Ascending aorta (tissue), 2 donors: ENCODE data around the gene CCDC107. TPM values are rescaled to one million over a fixed set of nuclear protein-coding genes. Genes with fewer than 3 reads are reported as not detected.
A peak's percentile ranks its signal among the peaks of the same experiment; 100 is the strongest.

Experiments
- DNase-seq, 2 donors: peaks; one replicate each; pipeline ENCODE4 v3.0.0-alpha.2; 2019; ENCODE audit warnings: low spot score in 2 of 2
- H3K27ac ChIP-seq, 2 donors: fragments of 200-600 bp; sonication (generic); one replicate each; pipeline ENCODE4 v1.5.1; 2016 to 2017; ENCODE audit warnings: mild to moderate bottlenecking in 1 of 2
- H3K27me3 ChIP-seq: fragments of 200-600 bp; sonication (generic); one replicate; pipeline ENCODE4 v1.5.1; 2017
- H3K36me3 ChIP-seq, 2 donors: fragments of 200-600 bp; sonication (generic); one replicate each; pipeline ENCODE4 v1.5.1; 2016
- H3K4me1 ChIP-seq, 2 donors: fragments of 200-600 bp; sonication (generic); one replicate each; pipeline ENCODE4 v1.5.1; 2016 to 2017; ENCODE audit warnings: mild to moderate bottlenecking in 1 of 2
- H3K4me3 ChIP-seq, 2 donors: fragments of 200-600 bp; sonication (generic); one replicate each; pipeline ENCODE4 v1.5.1; 2016 to 2017; ENCODE audit warnings: mild to moderate bottlenecking in 1 of 2
- H3K9me3 ChIP-seq, 2 donors: fragments of 200-600 bp; sonication (generic); one replicate each; pipeline ENCODE4 v1.5.1; 2016
- CTCF ChIP-seq, 3 experiments: fragments of 200-600 bp in 2 of 3; fragments of 450-650 bp in 1 of 3; sonication (generic) in 2 of 3; IDR thresholded peaks; one replicate each; pipeline ENCODE4 v1.5.1; 2016 to 2019; ENCODE audit warnings: antibody characterized with exemption in 3 of 3, mild to moderate bottlenecking in 1 of 3, moderate library complexity in 1 of 3
- intact Hi-C: fragments of 100-400 bp; cut with DNase I; formaldehyde crosslinking; loops from one replicate; pipeline ENCODE4 v1.15.1; 2023
- total RNA-seq: library from RNA; depleted of rRNA; stranded (reverse); fragments of >200 nt; gene quantifications from one replicate; pipeline ENCODE4 v1.1.0, GENCODE V29; 2016

Gene CCDC107
- total RNA-seq, 1 donor from 2014 or later: 67.6 TPM

GRCh38 chr9:35706951-35707350, 48.9 kb downstream of the CCDC107 start:
- no peak for TF ChIP-seq CTCF (IDR thresholded peaks at IDR 0.05)
- Histone ChIP-seq H3K36me3 (peaks cover 98% of the 10 kb centered on the region in 2 donors), H3K27ac (peak overlapping the region; percentile 61), H3K4me1 (no peaks in the 10 kb centered on the region), H3K4me3 (no peak overlapping the region), H3K27me3 (no peaks in the 10 kb centered on the region), H3K9me3 (no peaks in the 10 kb centered on the region)
- no peak for DNase-seq
- intact Hi-C loops: no loop called here

- no peaks in the 10 kb centered on the region for H3K9me3 ChIP-seq
- H3K4me3 ChIP-seq: no peak overlapping the region
- intact Hi-C loops: no loop called here
- no peak for DNase-seq
- H3K4me1 ChIP-seq: no peaks in the 10 kb centered on the region
- peak overlapping the region in 1 of 2 donors; percentile 61 for H3K27ac ChIP-seq
- no peak for TF ChIP-seq CTCF (IDR thresholded peaks at IDR 0.05)
- peaks cover 98% of the 10 kb centered on the region in 2 donors for H3K36me3 ChIP-seq
- no peaks in the 10 kb centered on the region for H3K27me3 ChIP-seq
Observed at GRCh38 chr9:35708146-35708545, 50.1 kb downstream of the CCDC107 start.

GRCh38 chr9:35710818-35711500, 52.9 kb downstream of the CCDC107 start:
- TF ChIP-seq CTCF (IDR thresholded peaks at IDR 0.05): no peak
- Histone ChIP-seq H3K4me1 (no peaks in the 10 kb centered on the region), H3K4me3 (no peak overlapping the region), H3K27me3 (no peaks in the 10 kb centered on the region), H3K9me3 (no peaks in the 10 kb centered on the region), H3K36me3 (peaks cover 98% of the 10 kb centered on the region in 2 donors), H3K27ac (peak overlapping the region; percentile 17 to 40)
- no peak for DNase-seq
- intact Hi-C loops: no loop called here

Other genes with a start within 250 kb of the CCDC107 start
- gene RUSC2, start 168.2 kb upstream of the CCDC107 start, total RNA-seq: 116 TPM
- 70.2 TPM for gene TESK1, start 53.0 kb upstream of the CCDC107 start, total RNA-seq
- not detected for gene CD72, start 39.9 kb upstream of the CCDC107 start, total RNA-seq
- gene SIT1, start 7.4 kb upstream of the CCDC107 start, total RNA-seq: not detected
- 17,070 TPM for gene RMRP, start 273 bp upstream of the CCDC107 start, total RNA-seq
- gene ARHGEF39, start 6.9 kb downstream of the CCDC107 start, total RNA-seq: 1.1 TPM
- gene CA9, start 15.6 kb downstream of the CCDC107 start, total RNA-seq: 3.9 TPM
- 1,923 TPM for gene TPM2, start 31.6 kb downstream of the CCDC107 start, total RNA-seq
- gene TLN1, start 73.9 kb downstream of the CCDC107 start, total RNA-seq: 735 TPM
- gene CREB3, start 74.4 kb downstream of the CCDC107 start, total RNA-seq: 48.3 TPM
- gene GBA2, start 90.9 kb downstream of the CCDC107 start, total RNA-seq: 40.7 TPM
- 24.8 TPM for gene RGP1, start 91.0 kb downstream of the CCDC107 start, total RNA-seq
- gene MSMP, start 96.0 kb downstream of the CCDC107 start, total RNA-seq: not detected
- gene NPR2, start 133.3 kb downstream of the CCDC107 start, total RNA-seq: 7.3 TPM
- not detected for gene SPAG8, start 154.0 kb downstream of the CCDC107 start, total RNA-seq
- gene HINT2, start 156.8 kb downstream of the CCDC107 start, total RNA-seq: 21.6 TPM
- gene FAM221B, start 170.4 kb downstream of the CCDC107 start, total RNA-seq: not detected
- gene TMEM8B, start 170.9 kb downstream of the CCDC107 start, total RNA-seq: 37.3 TPM
- not detected for gene OR13J1, start 212.1 kb downstream of the CCDC107 start, total RNA-seq
- gene HRCT1, start 247.9 kb downstream of the CCDC107 start, total RNA-seq: 32.7 TPM